B cell (primary cell): ENCODE data around the gene TNFRSF1B. TPM values are rescaled to one million over a fixed set of nuclear protein-coding genes. Genes with fewer than 3 reads are reported as not detected.

Experiments
- ATAC-seq: fragments of 200-7000 bp; cut with Tn5 transposase; one replicate; pipeline ENCODE4 v1.10.0; 2021; ENCODE audit warnings: low read depth, mild to moderate bottlenecking, moderate number of reproducible peaks, moderate library complexity
- CTCF ChIA-PET: fragments of 350-600 bp; sonication (Branson Sonifier 250); formaldehyde crosslinking; loops from one replicate; lab custom pipeline; 2021; ENCODE audit warnings: antibody characterized with exemption, inconsistent platforms; lab: Charles Lee
- POLR2A ChIA-PET: fragments of 350-600 bp; sonication (Branson Sonifier 250); formaldehyde crosslinking; loops from one replicate; lab custom pipeline; 2021; ENCODE audit warnings: antibody characterized with exemption; lab: Charles Lee
- DNase-seq: peaks from one replicate; pipeline ENCODE4 v3.0.0; 2013
- H2AFZ ChIP-seq: 2 replicates; pipeline ENCODE4 v1.6.1; 2012; ENCODE audit warnings: mild to moderate bottlenecking, low read depth, low read length; ENCODE audit not compliant: insufficient read depth, poor library complexity, severe bottlenecking
- H3K27ac ChIP-seq, 2 donors: 1 replicate in 1 of 2; 2 replicates in 1 of 2; pipeline ENCODE4 v1.5.1; 2012 to 2013; ENCODE audit warnings: low read length in 2 of 2, mild to moderate bottlenecking in 2 of 2, moderate library complexity in 1 of 2
- H3K27me3 ChIP-seq, 4 experiments: fragments of 200-600 bp in 1 of 4; sonication (generic) in 1 of 4; replicated peaks in 1 of 4; 1 replicate in 2 of 4; 2 replicates in 2 of 4; pipeline versions ENCODE4 v1.6.1 to v1.7.0; 2013 to 2016; ENCODE audit warnings: low read length in 3 of 4, mild to moderate bottlenecking in 2 of 4, mixed read lengths in 1 of 4, moderate library complexity in 1 of 4; ENCODE audit not compliant: insufficient read depth in 4 of 4, control insufficient read depth in 3 of 4; ENCODE audit errors: control extremely low read depth in 1 of 4
- H3K36me3 ChIP-seq, 2 experiments: replicated peaks in 1 of 2; 1 replicate in 1 of 2; 2 replicates in 1 of 2; pipeline versions ENCODE4 v1.6.1 to v1.7.1; 2013; ENCODE audit warnings: low read length in 1 of 2; ENCODE audit not compliant: insufficient read depth in 2 of 2, control insufficient read depth in 1 of 2; ENCODE audit errors: control extremely low read depth in 1 of 2, extremely low read depth in 1 of 2
- H3K4me1 ChIP-seq, 2 donors: fragments of 200-600 bp in 1 of 2; sonication (generic) in 1 of 2; 1 replicate in 1 of 2; 2 replicates in 1 of 2; pipeline versions ENCODE4 v1.5.1 to v1.6.1; 2013 to 2017; ENCODE audit warnings: low read length in 2 of 2; ENCODE audit not compliant: control insufficient read depth in 2 of 2, insufficient read depth in 2 of 2
- H3K4me2 ChIP-seq: replicated peaks from 2 replicates; pipeline ENCODE3; 2012; ENCODE audit warnings: mild to moderate bottlenecking, low read depth, low read length; ENCODE audit not compliant: poor library complexity, severe bottlenecking
- H3K4me3 ChIP-seq, 5 experiments: fragments of 200-600 bp in 1 of 5; sonication (generic) in 1 of 5; 1 replicate in 3 of 5; 2 replicates in 2 of 5; pipeline versions ENCODE4 v1.5.1 to v1.7.0; 2011 to 2016; ENCODE audit warnings: low read length in 4 of 5, mild to moderate bottlenecking in 4 of 5, low read depth in 2 of 5, control low read depth in 1 of 5, moderate library complexity in 1 of 5; ENCODE audit not compliant: insufficient read depth in 1 of 5; ENCODE audit errors: control extremely low read depth in 1 of 5, extremely low read depth in 1 of 5
- H3K79me2 ChIP-seq: fragments of 200-600 bp; sonication (generic); one replicate; pipeline ENCODE4 v1.6.0; 2016; ENCODE audit warnings: low read length; ENCODE audit not compliant: control insufficient read depth, insufficient read depth
- H3K9ac ChIP-seq: fragments of 200-600 bp; sonication (generic); 2 replicates; pipeline ENCODE4 v1.6.1; 2017; ENCODE audit warnings: mild to moderate bottlenecking, low read length, moderate library complexity
- H3K9me3 ChIP-seq, 3 donors: one replicate each; pipeline versions ENCODE4 v1.6.1 to v1.7.1; 2013; ENCODE audit warnings: low read length in 2 of 3; ENCODE audit not compliant: control insufficient read depth in 2 of 3, insufficient read depth in 1 of 3; ENCODE audit errors: control extremely low read depth in 1 of 3
- H4K20me1 ChIP-seq: 2 replicates; pipeline ENCODE4 v1.6.0; 2012; ENCODE audit warnings: mild to moderate bottlenecking, low read length; ENCODE audit not compliant: insufficient read depth, control insufficient read depth, poor library complexity, severe bottlenecking
- H3K27ac Mint-ChIP-seq: one replicate; pipeline ENCODE4 v1.8.0; 2021; ENCODE audit warnings: mixed read lengths
- H3K27me3 Mint-ChIP-seq: one replicate; pipeline ENCODE4 v1.8.0; 2021; ENCODE audit warnings: mixed read lengths
- H3K4me1 Mint-ChIP-seq: one replicate; pipeline ENCODE4 v1.8.0; 2021; ENCODE audit warnings: mixed read lengths
- H3K4me3 Mint-ChIP-seq: one replicate; pipeline ENCODE4 v1.8.0; 2021; ENCODE audit warnings: mixed read lengths
- H3K9me3 Mint-ChIP-seq: one replicate; pipeline ENCODE4 v1.8.0; 2022; ENCODE audit warnings: mixed read lengths; ENCODE audit not compliant: insufficient read depth
- EZH2 ChIP-seq: IDR thresholded peaks from 2 replicates; pipeline ENCODE4 v1.6.1; 2012; ENCODE audit warnings: borderline replicate concordance, low read depth, mild to moderate bottlenecking, moderate library complexity, low read length; ENCODE audit not compliant: insufficient read depth, poor library complexity, severe bottlenecking
- WGBS: methylation state at CpG from one replicate; pipeline ENCODE4 v1.1.5; 2013; ENCODE audit warnings: missing lambda C conversion rate; ENCODE audit not compliant: insufficient coverage; 5-methylcytosine and 5-hydroxymethylcytosine counted together
- intact Hi-C: fragments of 100-400 bp; cut with micrococcal nuclease; formaldehyde crosslinking; loops from one replicate; pipeline ENCODE4 v1.10.0; 2022
- polyA plus RNA-seq: library from polyadenylated mRNA; depleted of rRNA; stranded (reverse); fragments of >200 nt; gene quantifications from 2 replicates; pipeline ENCODE4 v1.2.3, GENCODE V29; 2012
- total RNA-seq, 2 donors: library from RNA; stranded (reverse); fragments of 120-200 nt in 1 of 2; gene quantifications; 1 replicate in 1 of 2; 2 replicates in 1 of 2; pipeline versions ENCODE4 v1.2.3 to v1.2.4, GENCODE V29; 2013 to 2022
- TF ChIP-seq, protein P1 (sequence below): fragments of 200-600 bp; IDR thresholded peaks from one replicate; pipeline ENCODE4 v1.8.0; 2022; ENCODE audit warnings: antibody characterized with exemption, mild to moderate bottlenecking

The TNFRSF1B gene
- total and polyA plus RNA-seq, 2 donors (not counting 1 experiment from before 2014, with no cell fraction given), result 37.7 to 99.4 TPM

DNA sequence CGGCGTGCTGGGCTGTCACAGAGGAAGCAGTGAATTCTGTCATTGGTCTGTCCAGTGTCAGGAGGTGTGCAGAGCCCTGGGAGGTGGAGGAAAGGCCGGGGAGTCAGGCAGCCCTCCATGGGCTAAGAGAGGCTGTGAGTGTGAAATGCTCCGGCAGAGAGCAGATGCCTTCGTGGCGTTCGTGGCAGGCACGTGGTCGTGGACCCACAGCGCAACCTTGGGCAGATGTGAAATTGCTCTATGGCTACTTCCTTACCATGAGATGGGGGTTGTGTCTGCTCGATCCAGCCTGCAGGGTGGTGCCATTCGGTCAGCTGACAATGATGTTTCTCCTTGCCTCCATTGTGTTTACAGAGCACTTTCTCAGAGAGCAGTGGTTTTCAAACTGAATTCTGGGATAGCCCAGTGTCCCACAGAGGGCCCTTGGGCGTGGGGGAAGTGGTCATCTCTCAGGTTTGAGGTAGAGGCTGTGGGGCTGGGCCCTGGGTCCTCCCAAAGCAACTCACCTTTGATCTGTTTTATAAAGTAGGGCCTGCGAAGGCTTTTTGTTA lies 27.9 kb downstream of the TNFRSF1B start:
- Mint-ChIP-seq H3K9me3 (no peaks in the 10 kb centered on the region), H3K27ac (peak overlapping the region; percentile 56), H3K4me3 (no peak overlapping the region), H3K4me1 (peaks cover 40% of the 10 kb centered on the region), H3K27me3 (no peaks in the 10 kb centered on the region)
- H3K36me3 ChIP-seq, result peaks cover 0 to 65% of the 10 kb centered on the region in 2 experiments
- TF ChIP-seq EZH2, result no peak
- TF ChIP-seq, protein P1, sequence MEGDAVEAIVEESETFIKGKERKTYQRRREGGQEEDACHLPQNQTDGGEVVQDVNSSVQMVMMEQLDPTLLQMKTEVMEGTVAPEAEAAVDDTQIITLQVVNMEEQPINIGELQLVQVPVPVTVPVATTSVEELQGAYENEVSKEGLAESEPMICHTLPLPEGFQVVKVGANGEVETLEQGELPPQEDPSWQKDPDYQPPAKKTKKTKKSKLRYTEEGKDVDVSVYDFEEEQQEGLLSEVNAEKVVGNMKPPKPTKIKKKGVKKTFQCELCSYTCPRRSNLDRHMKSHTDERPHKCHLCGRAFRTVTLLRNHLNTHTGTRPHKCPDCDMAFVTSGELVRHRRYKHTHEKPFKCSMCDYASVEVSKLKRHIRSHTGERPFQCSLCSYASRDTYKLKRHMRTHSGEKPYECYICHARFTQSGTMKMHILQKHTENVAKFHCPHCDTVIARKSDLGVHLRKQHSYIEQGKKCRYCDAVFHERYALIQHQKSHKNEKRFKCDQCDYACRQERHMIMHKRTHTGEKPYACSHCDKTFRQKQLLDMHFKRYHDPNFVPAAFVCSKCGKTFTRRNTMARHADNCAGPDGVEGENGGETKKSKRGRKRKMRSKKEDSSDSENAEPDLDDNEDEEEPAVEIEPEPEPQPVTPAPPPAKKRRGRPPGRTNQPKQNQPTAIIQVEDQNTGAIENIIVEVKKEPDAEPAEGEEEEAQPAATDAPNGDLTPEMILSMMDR, result no peak
- H3K4me1 ChIP-seq, result peaks cover 13 to 29% of the 10 kb centered on the region in 2 donors
- no peaks in the 10 kb centered on the region for H3K27me3 ChIP-seq
- no peak overlapping the region for H3K9ac ChIP-seq
- 76% methylated on average over 9 of the region's 14 CpGs for WGBS
- POLR2A ChIA-PET, result no interaction called here
- H2AFZ ChIP-seq, result no peak overlapping the region
- H3K9me3 ChIP-seq, result peaks cover 0 to 17% (median 0%) of the 10 kb centered on the region in 3 donors
- peaks cover 13% of the 10 kb centered on the region for H4K20me1 ChIP-seq
- ATAC-seq (no peak), DNase-seq (no peak)
- H3K79me2 ChIP-seq, result peaks cover 8% of the 10 kb centered on the region
- CTCF ChIA-PET, result interaction anchor here (0.6 to 17.5 kb wide), 4 partner anchors 12 to 72 kb away, joined by 3 to 685 read pairs (median 10); no protein-coding TSS in a partner anchor
- no peak overlapping the region for H3K27ac ChIP-seq
- no peak overlapping the region for H3K4me3 ChIP-seq
- no peak overlapping the region for H3K4me2 ChIP-seq
- intact Hi-C loops, result no loop called here

DNA sequence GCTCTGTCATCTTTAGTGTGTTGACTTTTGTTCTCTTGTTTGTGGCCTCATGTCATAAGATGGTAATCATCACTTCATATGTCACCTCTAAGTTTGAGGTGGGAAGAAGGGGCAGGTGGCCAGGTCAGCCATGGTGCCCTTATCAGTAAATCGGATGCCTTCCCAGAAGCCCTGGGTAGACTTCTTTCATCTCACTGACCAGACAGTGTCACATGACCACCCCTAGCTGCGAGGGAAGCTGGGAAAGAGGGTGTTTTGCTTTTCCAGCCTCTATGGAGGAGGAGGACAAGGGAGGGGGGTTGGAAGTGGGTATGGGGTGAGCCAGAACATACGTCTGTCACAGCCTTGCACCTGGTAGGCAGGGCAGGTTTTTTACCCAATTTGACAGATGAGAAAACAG lies 28.6 kb downstream of the TNFRSF1B start:
- H3K4me1 Mint-ChIP-seq, result peaks cover 44% of the 10 kb centered on the region
- Histone ChIP-seq H3K4me3 (no peak overlapping the region), H4K20me1 (peaks cover 8% of the 10 kb centered on the region), H3K36me3 (peaks cover 0 to 66% of the 10 kb centered on the region in 2 experiments), H3K27me3 (no peaks in the 10 kb centered on the region), H3K27ac (no peak overlapping the region), H3K9ac (no peak overlapping the region), H3K4me1 (peaks cover 13 to 31% of the 10 kb centered on the region in 2 donors), H3K9me3 (peaks cover 0 to 17% (median 0%) of the 10 kb centered on the region in 3 donors), H3K79me2 (peaks cover 5% of the 10 kb centered on the region), H2AFZ (no peak overlapping the region), H3K4me2 (no peak overlapping the region)
- intact Hi-C loops, result no loop called here
- ChIA-PET CTCF (interaction anchor here (0.6 to 17.5 kb wide), 3 partner anchors 36 to 73 kb away, joined by 4 to 685 read pairs (median 8); no protein-coding TSS in a partner anchor), POLR2A (no interaction called here)
- no peaks in the 10 kb centered on the region for H3K9me3 Mint-ChIP-seq
- DNase-seq, result no peak
- H3K27ac Mint-ChIP-seq, result peak overlapping the region; percentile 66
- no peak for TF ChIP-seq EZH2
- TF ChIP-seq, protein P1, result no peak
- 55% methylated on average over 2 of the region's 3 CpGs for WGBS
- no peaks in the 10 kb centered on the region for H3K27me3 Mint-ChIP-seq
- no peak overlapping the region for H3K4me3 Mint-ChIP-seq
- no peak for ATAC-seq
